NOMO-1 treated with dmso at 0.1 percent for 144 hours (cell line): ENCODE data around the gene ANAPC2.

Experiments used
- DNase-seq: peaks from one replicate; lab custom pipeline; 2025; ENCODE audit not compliant: unreplicated experiment; lab: John Stamatoyannopoulos, UW

The ANAPC2 gene

GRCh38 chr9:137130176-137130755 is 58.1 kb downstream of the ANAPC2 start:
- no peak for DNase-seq

- peak; percentile 92 for DNase-seq
These were observed 58.7 kb downstream of the ANAPC2 start for GRCh38 chr9:137129456-137130175.

- DNase-seq: no peak
These were observed 59.4 kb downstream of the ANAPC2 start for GRCh38 chr9:137128862-137129455.

GRCh38 chr9:137128158-137128861 is 60.0 kb downstream of the ANAPC2 start:
- DNase-seq: no peak

GRCh38 chr9:137127301-137128157 is 60.8 kb downstream of the ANAPC2 start:
- DNase-seq: peak; percentile 81

- no peak for DNase-seq
These were observed 61.6 kb downstream of the ANAPC2 start for GRCh38 chr9:137126786-137127185.
